AG04450 (cell line): ENCODE measurements around the gene KANSL1. TPM values are rescaled to one million over a fixed set of nuclear protein-coding genes. Genes with fewer than 3 reads are reported as not detected.

Experiments
- CTCF ChIA-PET: fragments of 300-600, 350-600 bp; formaldehyde crosslinking; extraction: SDS; loops from one replicate; lab custom pipeline; 2022; ENCODE audit warnings: antibody characterized with exemption, inconsistent platforms; lab: Charles Lee
- POLR2A ChIA-PET: fragments of 350-600 bp; formaldehyde crosslinking; extraction: SDS; loops from one replicate; lab custom pipeline; 2021; ENCODE audit warnings: antibody characterized with exemption, inconsistent platforms; lab: Yijun Ruan, JAX
- DNase-seq: peaks from one replicate; pipeline ENCODE4 v3.0.0-alpha.2; 2011; ENCODE audit warnings: low read depth, low spot score
- H3K27ac ChIP-seq: one replicate; pipeline ENCODE4 v1.5.1; 2012; ENCODE audit warnings: low read depth, low read length, control low read depth
- H3K27me3 ChIP-seq: one replicate; pipeline ENCODE4 v1.6.0; 2012; ENCODE audit warnings: low read length; ENCODE audit not compliant: control insufficient read depth, insufficient read depth
- H3K4me3 ChIP-seq: 2 replicates; pipeline ENCODE4 v1.5.1; 2011; ENCODE audit warnings: mild to moderate bottlenecking, low read depth, low read length, control low read depth
- H3K9me3 ChIP-seq: 2 replicates; pipeline ENCODE4 v1.5.1; 2012; ENCODE audit warnings: low read length; ENCODE audit not compliant: control insufficient read depth, insufficient read depth
- polyA plus RNA-seq: library from polyadenylated mRNA; depleted of rRNA; stranded (reverse); fragments of >200 nt; gene quantifications from 2 replicates; pipeline ENCODE4 v1.2.3, GENCODE V29; 2011
- TF ChIP-seq, protein P1 (sequence below): IDR thresholded peaks from 2 replicates; pipeline ENCODE4 v1.5.1; 2011; ENCODE audit warnings: low read depth, low read length, control low read depth, inconsistent platforms

KANSL1 gene
- polyA plus RNA-seq, 1 experiment: 15.6 TPM

DNA sequence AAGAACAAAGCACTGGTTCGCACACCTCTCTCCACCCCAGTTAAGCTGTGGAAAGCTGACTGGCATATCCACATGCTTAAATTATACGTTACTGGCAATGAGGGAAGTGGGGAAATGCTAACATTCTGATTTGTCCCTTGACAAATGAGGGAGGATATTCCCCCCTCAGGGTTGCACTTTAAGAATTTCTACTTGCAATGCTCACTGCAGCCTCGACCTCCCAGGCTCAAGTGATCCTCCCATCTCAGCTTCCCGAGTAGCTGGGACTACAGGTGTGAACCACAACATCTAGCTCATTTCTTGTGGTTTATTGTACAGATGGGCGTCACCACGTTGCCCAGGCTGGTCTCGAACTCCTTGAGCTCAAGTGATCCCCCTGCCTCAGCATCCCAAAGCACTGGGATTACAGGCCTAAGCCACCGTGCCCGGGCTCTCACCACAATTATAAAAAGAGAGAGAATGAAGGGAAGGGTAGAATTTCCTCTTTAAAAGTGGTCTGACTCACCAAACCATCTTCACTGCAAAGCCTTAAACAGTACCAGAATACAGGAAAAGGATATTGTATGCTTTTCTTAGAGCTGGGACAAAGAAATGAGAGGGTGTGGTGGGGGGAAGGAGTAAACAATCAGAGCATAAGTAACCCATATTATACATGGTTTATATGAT is 38.9 kb downstream of the KANSL1 start:
- Histone ChIP-seq H3K27ac (no peak overlapping the region), H3K27me3 (no peaks in the 10 kb centered on the region), H3K4me3 (no peak overlapping the region), H3K9me3 (no peaks in the 10 kb centered on the region)
- TF ChIP-seq, protein P1, sequence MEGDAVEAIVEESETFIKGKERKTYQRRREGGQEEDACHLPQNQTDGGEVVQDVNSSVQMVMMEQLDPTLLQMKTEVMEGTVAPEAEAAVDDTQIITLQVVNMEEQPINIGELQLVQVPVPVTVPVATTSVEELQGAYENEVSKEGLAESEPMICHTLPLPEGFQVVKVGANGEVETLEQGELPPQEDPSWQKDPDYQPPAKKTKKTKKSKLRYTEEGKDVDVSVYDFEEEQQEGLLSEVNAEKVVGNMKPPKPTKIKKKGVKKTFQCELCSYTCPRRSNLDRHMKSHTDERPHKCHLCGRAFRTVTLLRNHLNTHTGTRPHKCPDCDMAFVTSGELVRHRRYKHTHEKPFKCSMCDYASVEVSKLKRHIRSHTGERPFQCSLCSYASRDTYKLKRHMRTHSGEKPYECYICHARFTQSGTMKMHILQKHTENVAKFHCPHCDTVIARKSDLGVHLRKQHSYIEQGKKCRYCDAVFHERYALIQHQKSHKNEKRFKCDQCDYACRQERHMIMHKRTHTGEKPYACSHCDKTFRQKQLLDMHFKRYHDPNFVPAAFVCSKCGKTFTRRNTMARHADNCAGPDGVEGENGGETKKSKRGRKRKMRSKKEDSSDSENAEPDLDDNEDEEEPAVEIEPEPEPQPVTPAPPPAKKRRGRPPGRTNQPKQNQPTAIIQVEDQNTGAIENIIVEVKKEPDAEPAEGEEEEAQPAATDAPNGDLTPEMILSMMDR: no peak
- POLR2A ChIA-PET: no interaction called here
- CTCF ChIA-PET: interaction anchor here (0.8 to 1.5 kb wide), 2 partner anchors 39 to 110 kb away, joined by 3 to 6 read pairs; partner anchors contain the start of gene KANSL1
- no peak for DNase-seq

DNA sequence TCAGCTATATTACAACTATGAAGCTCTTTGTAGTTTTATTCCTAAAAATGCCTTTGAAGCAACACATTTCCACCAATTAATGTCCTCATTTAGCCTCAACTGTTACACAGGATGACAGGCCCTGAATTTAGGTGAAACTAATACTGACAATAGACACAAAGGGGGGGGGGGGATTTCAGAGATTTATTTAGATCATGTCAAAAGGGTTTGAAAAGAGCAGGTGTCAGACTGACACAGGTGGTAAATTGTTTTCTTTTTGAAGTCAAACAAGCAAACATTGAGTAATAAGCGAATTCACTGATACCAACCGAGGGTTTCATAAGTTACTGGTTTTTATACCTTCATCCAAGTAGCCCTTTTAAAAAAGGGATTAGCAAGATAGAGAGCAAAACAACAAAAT is 40.8 kb downstream of the KANSL1 start:
- H3K27me3 ChIP-seq: no peaks in the 10 kb centered on the region
- no peak for DNase-seq
- no peaks in the 10 kb centered on the region for H3K9me3 ChIP-seq
- H3K27ac ChIP-seq: no peak overlapping the region
- no peak overlapping the region for H3K4me3 ChIP-seq
- ChIA-PET POLR2A (no interaction called here), CTCF (interaction anchor here (0.6 to 2.0 kb wide), 3 partner anchors 9 to 41 kb away, joined by 5 to 9 read pairs (median 5); partner anchors contain the start of gene KANSL1)
- TF ChIP-seq, protein P1: no peak

DNA sequence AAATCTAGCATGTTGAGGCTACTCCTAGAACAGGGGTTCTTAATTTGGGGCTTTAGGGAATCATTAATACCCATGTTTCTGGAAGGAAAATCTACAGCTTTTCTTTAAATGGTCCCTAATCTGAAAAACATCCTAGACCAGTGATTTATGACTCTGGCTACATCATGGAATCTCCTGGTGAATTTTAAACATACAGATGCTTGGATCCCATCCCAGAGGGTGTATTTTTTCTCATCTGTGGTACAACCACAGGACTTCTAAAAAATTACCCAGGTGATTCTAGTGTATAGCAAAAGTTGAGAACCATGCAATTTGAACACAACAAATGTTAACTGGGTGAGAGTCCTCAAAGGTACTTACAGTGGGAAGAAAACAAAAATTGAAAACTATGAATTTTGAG is 41.5 kb downstream of the KANSL1 start:
- Histone ChIP-seq H3K27ac (no peak overlapping the region), H3K9me3 (no peaks in the 10 kb centered on the region), H3K4me3 (no peak overlapping the region), H3K27me3 (no peaks in the 10 kb centered on the region)
- no peak for DNase-seq
- TF ChIP-seq, protein P1: no peak
- CTCF ChIA-PET: interaction anchor here (0.6 to 2.0 kb wide), 3 partner anchors 10 to 41 kb away, joined by 5 to 9 read pairs (median 5); partner anchors contain the start of gene KANSL1
- POLR2A ChIA-PET: no interaction called here

DNA sequence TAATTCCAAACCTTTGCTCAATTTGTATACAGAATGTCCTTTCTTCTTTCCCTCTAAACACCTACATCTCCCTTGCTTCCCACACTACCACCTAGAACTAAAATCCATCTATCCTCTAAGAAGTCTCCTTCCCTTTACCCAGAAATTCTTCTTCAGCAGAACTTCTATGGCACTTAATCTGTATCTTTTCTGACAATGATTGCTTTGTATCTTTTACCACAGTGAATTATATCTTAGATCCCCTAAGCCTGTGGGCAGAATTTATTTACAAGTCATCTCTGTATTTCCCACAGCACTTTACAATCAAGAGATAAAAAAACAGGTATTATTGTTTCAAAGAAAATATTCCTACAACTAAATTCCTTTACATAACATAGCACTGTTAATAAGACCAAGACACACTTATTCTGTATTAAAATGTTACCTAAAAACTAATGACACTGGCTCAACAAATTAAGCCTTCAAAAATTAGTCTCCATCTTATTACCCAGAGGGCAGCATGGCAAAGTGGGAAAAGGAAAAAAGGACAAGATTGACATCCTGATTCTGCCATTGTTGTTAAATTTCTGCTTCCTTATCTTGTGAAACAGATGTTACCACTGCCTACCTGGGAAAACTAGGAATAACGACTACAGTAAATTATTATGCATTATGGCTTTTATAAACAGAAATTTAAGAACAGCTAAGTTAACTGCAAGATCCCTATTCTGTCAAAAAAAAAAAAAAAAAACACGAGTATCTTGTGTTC is 42.8 kb downstream of the KANSL1 start:
- POLR2A ChIA-PET: interaction anchor here (0.7 kb wide), 1 partner anchor 36 kb away, joined by 5 read pairs; no protein-coding TSS in a partner anchor

More for the DNA sequence above, 42.8 kb downstream of the KANSL1 start:
- Histone ChIP-seq H3K27ac (no peak overlapping the region), H3K4me3 (no peak overlapping the region), H3K9me3 (no peaks in the 10 kb centered on the region), H3K27me3 (no peaks in the 10 kb centered on the region)
- TF ChIP-seq, protein P1: no peak
- DNase-seq: no peak
- CTCF ChIA-PET: interaction anchor here (2.0 kb wide), 1 partner anchor 43 kb away, joined by 9 read pairs; the partner anchor contains the start of gene KANSL1
